Astrocyte (in vitro differentiated cells and primary cell): Measurements from ENCODE around the gene CELF4. TPM values are rescaled to one million over a fixed set of nuclear protein-coding genes. Genes with fewer than 3 reads are reported as not detected.

ENCODE experiments used
- DNase-seq: peaks from one replicate; pipeline ENCODE4 v3.0.0-alpha.2; 2010; ENCODE audit warnings: low read depth
- FAIRE-seq: peaks from 2 replicates; lab custom pipeline; 2011; peaks lifted over from hg19 to GRCh38; lab: Jason Lieb, UNC
- H2AFZ ChIP-seq: 2 replicates; pipeline ENCODE4 v1.6.0; 2012; ENCODE audit warnings: low read depth, low read length, inconsistent platforms
- H3K27ac ChIP-seq: 2 replicates; pipeline ENCODE4 v1.5.1; 2011; ENCODE audit warnings: low read depth, low read length, inconsistent platforms
- H3K27me3 ChIP-seq: 2 replicates; pipeline ENCODE4 v1.6.0; 2011; ENCODE audit warnings: low read length, inconsistent platforms; ENCODE audit not compliant: insufficient read depth
- H3K36me3 ChIP-seq: 2 replicates; pipeline ENCODE4 v1.5.1; 2011; ENCODE audit warnings: low read length, inconsistent platforms; ENCODE audit not compliant: insufficient read depth
- H3K4me1 ChIP-seq: 2 replicates; pipeline ENCODE4 v1.5.1; 2011; ENCODE audit warnings: low read length, inconsistent platforms; ENCODE audit not compliant: insufficient read depth
- H3K4me2 ChIP-seq: 2 replicates; pipeline ENCODE4 v1.6.0; 2012; ENCODE audit warnings: low read length, inconsistent platforms
- H3K4me3 ChIP-seq: 2 replicates; pipeline ENCODE4 v1.5.1; 2011; ENCODE audit warnings: low read depth, mild to moderate bottlenecking, low read length, inconsistent platforms; ENCODE audit not compliant: insufficient read depth
- H3K79me2 ChIP-seq: 2 replicates; pipeline ENCODE4 v1.6.0; 2012; ENCODE audit warnings: mild to moderate bottlenecking, low read length, inconsistent platforms; ENCODE audit not compliant: insufficient read depth
- H3K9ac ChIP-seq: 2 replicates; pipeline ENCODE4 v1.6.0; 2012; ENCODE audit warnings: mild to moderate bottlenecking, low read length, inconsistent platforms
- H3K9me3 ChIP-seq: 2 replicates; pipeline ENCODE4 v1.5.1; 2012; ENCODE audit warnings: low read depth, mild to moderate bottlenecking, low read length, inconsistent platforms; ENCODE audit not compliant: insufficient read depth
- H4K20me1 ChIP-seq: 2 replicates; pipeline ENCODE4 v1.6.0; 2012; ENCODE audit warnings: low read length, inconsistent platforms; ENCODE audit not compliant: insufficient read depth
- H3K27ac Mint-ChIP-seq: one replicate; pipeline ENCODE4 v1.8.0; 2021; ENCODE audit warnings: mild to moderate bottlenecking, mixed read lengths; ENCODE audit not compliant: unreplicated experiment
- H3K27me3 Mint-ChIP-seq: one replicate; pipeline ENCODE4 v1.8.0; 2021; ENCODE audit warnings: low read depth, mixed read lengths; ENCODE audit not compliant: unreplicated experiment
- H3K36me3 Mint-ChIP-seq: one replicate; pipeline ENCODE4 v1.8.0; 2021; ENCODE audit warnings: low read depth, mixed read lengths; ENCODE audit not compliant: unreplicated experiment
- H3K4me1 Mint-ChIP-seq: one replicate; pipeline ENCODE4 v1.8.0; 2021; ENCODE audit warnings: low read depth, mixed read lengths; ENCODE audit not compliant: unreplicated experiment
- H3K4me3 Mint-ChIP-seq: one replicate; pipeline ENCODE4 v1.8.0; 2021; ENCODE audit warnings: mild to moderate bottlenecking, moderate library complexity, mixed read lengths; ENCODE audit not compliant: unreplicated experiment
- H3K9me3 Mint-ChIP-seq: one replicate; pipeline ENCODE4 v1.8.0; 2021; ENCODE audit warnings: mild to moderate bottlenecking, mixed read lengths; ENCODE audit not compliant: unreplicated experiment
- CTCF ChIP-seq: IDR thresholded peaks from 2 replicates; pipeline ENCODE4 v1.5.1; 2011; ENCODE audit warnings: low read depth, mild to moderate bottlenecking, inconsistent platforms, low read length, moderate library complexity; ENCODE audit not compliant: insufficient read depth
- EZH2 ChIP-seq: IDR thresholded peaks from 2 replicates; pipeline ENCODE4 v1.6.1; 2012; ENCODE audit warnings: mild to moderate bottlenecking, low read length, inconsistent platforms; ENCODE audit not compliant: insufficient read depth
- total RNA-seq: library from RNA; stranded (reverse); gene quantifications from 2 replicates; pipeline ENCODE4 v1.2.1, GENCODE V29; 2021

The CELF4 gene
- total RNA-seq, 1 donor from 2014 or later: 0.16 TPM

- Mint-ChIP-seq H3K36me3 (no peaks in the 10 kb centered on the region), H3K4me3 (no peak overlapping the region), H3K27ac (peak overlapping the region; percentile 95), H3K27me3 (peaks cover 26% of the 10 kb centered on the region), H3K9me3 (no peaks in the 10 kb centered on the region), H3K4me1 (peaks cover 18% of the 10 kb centered on the region)
- H3K4me3 ChIP-seq: no peak overlapping the region
- peaks cover 5% of the 10 kb centered on the region for H3K4me1 ChIP-seq
- no peaks in the 10 kb centered on the region for H3K27me3 ChIP-seq
- H3K79me2 ChIP-seq: no peaks in the 10 kb centered on the region
- FAIRE-seq: no peak
- H3K36me3 ChIP-seq: no peaks in the 10 kb centered on the region
- H3K4me2 ChIP-seq: peak overlapping the region; percentile 47
- H3K9ac ChIP-seq: peak overlapping the region; percentile 30
- peak overlapping the region; percentile 70 for H2AFZ ChIP-seq
- H4K20me1 ChIP-seq: no peaks in the 10 kb centered on the region
- TF ChIP-seq CTCF (no peak), EZH2 (no peak)
- DNase-seq: no peak
- H3K27ac ChIP-seq: peak overlapping the region; percentile 17
- no peaks in the 10 kb centered on the region for H3K9me3 ChIP-seq
Measured at GRCh38 chr18:37402735-37403099, 162.9 kb downstream of the CELF4 start.

- no peak overlapping the region for H2AFZ ChIP-seq
- Mint-ChIP-seq H3K4me1 (peaks cover 18% of the 10 kb centered on the region), H3K4me3 (no peak overlapping the region), H3K36me3 (no peaks in the 10 kb centered on the region), H3K27me3 (peaks cover 34% of the 10 kb centered on the region), H3K9me3 (no peaks in the 10 kb centered on the region), H3K27ac (no peak overlapping the region)
- peaks cover 5% of the 10 kb centered on the region for H3K4me1 ChIP-seq
- FAIRE-seq (no peak), DNase-seq (no peak)
- no peaks in the 10 kb centered on the region for H3K79me2 ChIP-seq
- no peak for TF ChIP-seq CTCF
- no peak for TF ChIP-seq EZH2
- no peak overlapping the region for H3K9ac ChIP-seq
- no peaks in the 10 kb centered on the region for H3K36me3 ChIP-seq
- H3K4me3 ChIP-seq: no peak overlapping the region
- H3K27me3 ChIP-seq: no peaks in the 10 kb centered on the region
- H3K27ac ChIP-seq: no peak overlapping the region
- no peak overlapping the region for H3K4me2 ChIP-seq
- no peaks in the 10 kb centered on the region for H4K20me1 ChIP-seq
- no peaks in the 10 kb centered on the region for H3K9me3 ChIP-seq
Measured at GRCh38 chr18:37400802-37401201, 164.8 kb downstream of the CELF4 start.

GRCh38 chr18:37398248-37398920 lies 167.2 kb downstream of the CELF4 start:
- DNase-seq: no peak
- H3K4me3 Mint-ChIP-seq: no peak overlapping the region
- H3K27me3 Mint-ChIP-seq: peaks cover 46% of the 10 kb centered on the region

More at GRCh38 chr18:37398248-37398920, 167.2 kb downstream of the CELF4 start:
- Histone ChIP-seq H3K79me2 (no peaks in the 10 kb centered on the region), H3K9me3 (no peaks in the 10 kb centered on the region), H4K20me1 (no peaks in the 10 kb centered on the region), H3K4me3 (no peak overlapping the region), H3K36me3 (no peaks in the 10 kb centered on the region), H3K4me1 (peaks cover 6% of the 10 kb centered on the region), H2AFZ (no peak overlapping the region), H3K27ac (no peak overlapping the region), H3K9ac (no peak overlapping the region), H3K27me3 (peaks cover 3% of the 10 kb centered on the region), H3K4me2 (no peak overlapping the region)
- Mint-ChIP-seq H3K36me3 (no peaks in the 10 kb centered on the region), H3K9me3 (peaks cover 2% of the 10 kb centered on the region), H3K4me1 (peaks cover 9% of the 10 kb centered on the region), H3K27ac (no peak overlapping the region)
- no peak for FAIRE-seq
- TF ChIP-seq CTCF: no peak
- no peak for TF ChIP-seq EZH2
